HepG2 (cell line): Measurements from ENCODE around the gene PRSS48. TPM values are rescaled to one million over a fixed set of nuclear protein-coding genes. Genes with fewer than 3 reads are reported as not detected.
A peak's percentile ranks its signal among the peaks of the same experiment; 100 is the strongest.

Source experiments
- ATAC-seq: fragments of 200-7000 bp; cut with Tn5 transposase; 3 replicates; pipeline ENCODE4 v1.9.1; 2020; ENCODE audit warnings: mild to moderate bottlenecking, moderate library complexity
- BruUV-seq: library from RNA; stranded (reverse); fragments of 400-500 nt; replicated peaks from 2 replicates; lab custom pipeline; 2021; lab: Mats Ljungman, UMichigan
- CTCF ChIA-PET: fragments of 300-600 bp; formaldehyde crosslinking; extraction: SDS; loops from one replicate; lab custom pipeline; 2021; ENCODE audit warnings: low total read pairs, inconsistent platforms, low intra/inter-chr PET ratio; lab: Yijun Ruan, JAX
- POLR2A ChIA-PET: fragments of 350-600 bp; sonication (Branson Sonifier 250); formaldehyde crosslinking; loops from one replicate; lab custom pipeline; 2020; ENCODE audit warnings: antibody characterized with exemption, inconsistent platforms; lab: Yijun Ruan, JAX
- DNase-seq: peaks from one replicate; pipeline ENCODE4 v3.0.0-alpha.2; 2015; ENCODE audit warnings: low spot score
- FAIRE-seq: peaks from 3 replicates; lab custom pipeline; 2011; peaks lifted over from hg19 to GRCh38; lab: Jason Lieb, UNC
- H2AFZ ChIP-seq: one replicate; pipeline ENCODE4 v1.6.1; 2011; ENCODE audit warnings: low read length, inconsistent platforms
- H3K27ac ChIP-seq: fragments of 300-600 bp; 3 replicates; pipeline ENCODE4 v1.8.0; 2011; ENCODE audit warnings: mixed run types, mild to moderate bottlenecking, mixed read lengths, low read length, inconsistent platforms; ENCODE audit not compliant: insufficient read depth; ENCODE audit errors: extremely low read length
- H3K27me3 ChIP-seq, 2 experiments: fragments of 200-600 bp in 1 of 2; 2 replicates in 1 of 2; 3 replicates in 1 of 2; pipeline versions ENCODE4 v1.6.0 to v1.8.0; 2011; ENCODE audit warnings: low read length in 2 of 2, mild to moderate bottlenecking in 2 of 2, moderate library complexity in 2 of 2, inconsistent platforms in 1 of 2; ENCODE audit not compliant: insufficient read depth in 2 of 2, control insufficient read depth in 1 of 2
- H3K36me3 ChIP-seq, 2 experiments: fragments of 200-600 bp in 1 of 2; replicated peaks in 1 of 2; 2 replicates in 1 of 2; 3 replicates in 1 of 2; pipeline versions ENCODE4 v1.5.1 to v1.8.0; 2011; ENCODE audit warnings: low read length in 2 of 2, inconsistent platforms in 1 of 2; ENCODE audit not compliant: insufficient read depth in 2 of 2, control insufficient read depth in 1 of 2
- H3K4me1 ChIP-seq: 2 replicates; pipeline ENCODE4 v1.5.1; 2012; ENCODE audit warnings: low read length, inconsistent platforms; ENCODE audit not compliant: insufficient read depth
- H3K4me2 ChIP-seq: 2 replicates; pipeline ENCODE4 v1.6.0; 2011; ENCODE audit warnings: low read depth, low read length, inconsistent platforms
- H3K4me3 ChIP-seq, 3 experiments: fragments of 200-600 bp in 1 of 3; sonication (generic), shearing (Covaris generic) in 1 of 3; replicated peaks in 1 of 3; 2 replicates each; pipeline ENCODE4 v1.5.1; 2011 to 2016; ENCODE audit warnings: low read length in 3 of 3, inconsistent platforms in 2 of 3, low read depth in 2 of 3, mild to moderate bottlenecking in 2 of 3, control low read depth in 1 of 3, mixed read lengths in 1 of 3; ENCODE audit not compliant: insufficient read depth in 1 of 3
- H3K79me2 ChIP-seq: one replicate; pipeline ENCODE4 v1.6.1; 2011; ENCODE audit warnings: low read length, inconsistent platforms; ENCODE audit not compliant: insufficient read depth
- H3K9ac ChIP-seq: 2 replicates; pipeline ENCODE4 v1.6.0; 2011; ENCODE audit warnings: mild to moderate bottlenecking, low read depth, low read length, inconsistent platforms; ENCODE audit not compliant: insufficient read depth
- H3K9me3 ChIP-seq: 2 replicates; pipeline ENCODE4 v1.5.1; 2012; ENCODE audit warnings: mild to moderate bottlenecking, low read length
- H4K20me1 ChIP-seq: 2 replicates; pipeline ENCODE4 v1.6.0; 2011; ENCODE audit warnings: inconsistent platforms, mild to moderate bottlenecking, low read length, moderate library complexity; ENCODE audit not compliant: insufficient read depth
- CHD4 ChIP-seq: fragments of 200-600 bp; sonication (generic); IDR thresholded peaks from 2 replicates; pipeline ENCODE4 v1.7.0; 2017; ENCODE audit warnings: mild to moderate bottlenecking, low read length, borderline replicate concordance
- FOXK2 ChIP-seq: fragments of 450-650 bp; IDR thresholded peaks from 2 replicates; pipeline ENCODE4 v1.6.1; 2016
- HNRNPH1 ChIP-seq: fragments of 200-400 bp; formaldehyde crosslinking; optimal IDR thresholded peaks from 2 replicates; pipeline ENCODE3; 2017; ENCODE audit warnings: mild to moderate bottlenecking, low read depth, low read length
- KAT8 ChIP-seq: IDR thresholded peaks from 2 replicates; pipeline ENCODE4 v1.6.1; 2016; ENCODE audit warnings: missing genetic modification reagents, missing compliant biosample characterization
- NFATC3 ChIP-seq: sonication (generic); formaldehyde crosslinking; IDR thresholded peaks from 2 replicates; pipeline ENCODE4 v1.5.1; 2020; ENCODE audit warnings: mild to moderate bottlenecking, missing genetic modification reagents
- NFKB2 ChIP-seq: sonication (generic); formaldehyde crosslinking; IDR thresholded peaks from 2 replicates; pipeline ENCODE4 v1.4.0; 2020; ENCODE audit warnings: missing genetic modification reagents, borderline replicate concordance
- REL ChIP-seq: sonication (generic); formaldehyde crosslinking; conservative IDR thresholded peaks from 2 replicates; pipeline ENCODE4 v1.8.0; 2022; ENCODE audit warnings: mild to moderate bottlenecking, missing genetic modification reagents, moderate library complexity
- SSRP1 ChIP-seq: IDR thresholded peaks from 2 replicates; pipeline ENCODE4 v1.6.1; 2016; ENCODE audit warnings: control low read depth
- ZNF10 ChIP-seq: sonication (generic); formaldehyde crosslinking; IDR thresholded peaks from 2 replicates; pipeline ENCODE4 v1.4.0; 2020; ENCODE audit warnings: mild to moderate bottlenecking, low read depth, missing genetic modification reagents, borderline replicate concordance
- ZNF556 ChIP-seq: sonication (generic); formaldehyde crosslinking; IDR thresholded peaks from 2 replicates; pipeline ENCODE4 v1.4.0; 2020; ENCODE audit warnings: mild to moderate bottlenecking, missing genetic modification reagents, borderline replicate concordance
- ZNF766 ChIP-seq: sonication (generic); formaldehyde crosslinking; IDR thresholded peaks from 2 replicates; pipeline ENCODE4 v1.5.0; 2020; ENCODE audit warnings: missing genetic modification reagents, borderline replicate concordance
- WGBS: methylation state at CpG from one replicate; pipeline ENCODE4 v1.1.6; 2017; ENCODE audit warnings: low lambda C conversion rate; 5-methylcytosine and 5-hydroxymethylcytosine counted together
- in situ Hi-C: cut with HindIII; loops from 2 replicates; pipeline ENCODE4 v1.10.0; 2017; ENCODE audit warnings: low pct_unique_long_range_greater_than_20kb; ENCODE audit not compliant: extremely low pct_ligation_motif_present
- intact Hi-C: fragments of 100-400 bp; cut with micrococcal nuclease; formaldehyde crosslinking; loops from one replicate; pipeline ENCODE4 v1.10.0; 2022; ENCODE audit not compliant: unreplicated experiment
- polyA plus RNA-seq, 8 experiments: library from polyadenylated mRNA; depleted of rRNA in 3 of 8; stranded (reverse) in 7 of 8; unstranded in 1 of 8; fragments of >200 nt; fragmentation: Illumina TruSeq in 4 of 8; extraction: Trizol in 4 of 8; gene quantifications; 2 replicates each; pipeline versions ENCODE4 v1.2.1 to v1.2.3, GENCODE V29; 2011 to 2016; ENCODE audit warnings: low read depth in 4 of 8, missing spikeins in 1 of 8, mixed read lengths in 1 of 8; ENCODE audit not compliant: insufficient read depth in 1 of 8
- total RNA-seq, 5 experiments: library from RNA; depleted of rRNA; stranded (reverse); fragments of >200 nt; fragmentation: Illumina TruSeq; extraction: Trizol; gene quantifications; 2 replicates each; pipeline ENCODE4 v1.2.3, GENCODE V29; 2016; ENCODE audit warnings: low read depth in 1 of 5
- TF ChIP-seq, protein P1 (sequence below): IDR thresholded peaks from 2 replicates; pipeline ENCODE4 v1.6.1; 2012; ENCODE audit warnings: low read length, improper control_type of control experiment
- TF ChIP-seq, protein P2 (sequence below): sonication (generic); formaldehyde crosslinking; IDR thresholded peaks from 2 replicates; pipeline ENCODE4 v1.5.1; 2020; ENCODE audit warnings: mild to moderate bottlenecking, missing genetic modification reagents, borderline replicate concordance
- TF ChIP-seq, protein P3 (sequence below): sonication (generic); formaldehyde crosslinking; IDR thresholded peaks from 2 replicates; pipeline ENCODE4 v1.5.0; 2020; ENCODE audit warnings: mild to moderate bottlenecking, missing genetic modification reagents, borderline replicate concordance

Gene PRSS48
- total and polyA plus RNA-seq, 2 of the 13 experiments (the other 11 are each of a cell fraction or from before 2014, with no cell fraction given) = not detected

DNA sequence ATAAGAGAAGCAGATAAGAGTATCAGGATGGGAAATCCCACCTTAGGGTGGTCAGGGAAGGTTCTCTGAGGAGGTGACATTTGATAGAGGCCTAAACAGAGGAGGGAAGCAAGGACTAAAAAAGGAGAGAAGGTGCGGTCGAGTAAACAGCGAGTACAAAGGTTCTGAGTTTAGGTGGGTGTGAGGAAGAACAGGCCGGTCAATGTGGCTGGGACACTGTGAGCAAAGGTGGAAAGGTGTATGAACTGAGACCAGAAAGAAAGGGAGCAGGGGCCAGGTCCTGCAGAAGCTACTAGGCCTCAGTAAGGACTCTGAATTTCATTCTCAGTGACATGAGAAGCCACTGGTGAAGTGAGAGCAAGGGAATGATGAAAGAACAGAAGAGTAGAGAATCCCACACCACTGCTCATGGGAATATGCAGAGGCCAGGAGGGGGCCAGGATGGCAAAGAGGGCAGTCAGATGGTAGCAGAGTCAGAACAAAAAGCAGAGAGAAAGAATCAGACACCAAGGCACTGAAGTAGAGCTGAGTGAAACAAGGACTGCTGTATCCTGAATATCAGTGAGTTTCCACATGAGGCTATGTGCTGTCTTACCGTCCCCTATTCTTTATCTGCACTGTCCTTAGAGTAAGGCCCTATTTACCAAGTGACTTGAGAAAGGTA, 18.0 kb downstream of the PRSS48 start:
- Histone ChIP-seq H3K4me1 (peaks cover 46% of the 10 kb centered on the region), H3K9me3 (no peaks in the 10 kb centered on the region), H3K27ac (peak overlapping the region; percentile 27), H3K4me3 (no peak overlapping the region), H2AFZ (no peak overlapping the region), H3K27me3 (no peaks in the 10 kb centered on the region), H3K79me2 (peaks cover 89% of the 10 kb centered on the region), H4K20me1 (peaks cover 73% of the 10 kb centered on the region), H3K36me3 (peaks cover 7 to 14% of the 10 kb centered on the region in 2 experiments; a peak in 4 of 5 replicates), H3K4me2 (no peak overlapping the region), H3K9ac (no peak overlapping the region)
- BruUV-seq = no TSS peak
- FAIRE-seq = no peak
- intact Hi-C loops = no loop called here
- DNase-seq = no peak
- ATAC-seq = peak; percentile 22
- in situ Hi-C loops = no loop called here
- CTCF ChIA-PET = no interaction called here
- 96% methylated on average over 5 of the region's 5 CpGs for WGBS
- POLR2A ChIA-PET = no interaction called here
- TF ChIP-seq SSRP1 (CRISPR knock-in tag) = no peak
- no peak for TF ChIP-seq KAT8 (CRISPR knock-in tag)
- TF ChIP-seq, protein P1, sequence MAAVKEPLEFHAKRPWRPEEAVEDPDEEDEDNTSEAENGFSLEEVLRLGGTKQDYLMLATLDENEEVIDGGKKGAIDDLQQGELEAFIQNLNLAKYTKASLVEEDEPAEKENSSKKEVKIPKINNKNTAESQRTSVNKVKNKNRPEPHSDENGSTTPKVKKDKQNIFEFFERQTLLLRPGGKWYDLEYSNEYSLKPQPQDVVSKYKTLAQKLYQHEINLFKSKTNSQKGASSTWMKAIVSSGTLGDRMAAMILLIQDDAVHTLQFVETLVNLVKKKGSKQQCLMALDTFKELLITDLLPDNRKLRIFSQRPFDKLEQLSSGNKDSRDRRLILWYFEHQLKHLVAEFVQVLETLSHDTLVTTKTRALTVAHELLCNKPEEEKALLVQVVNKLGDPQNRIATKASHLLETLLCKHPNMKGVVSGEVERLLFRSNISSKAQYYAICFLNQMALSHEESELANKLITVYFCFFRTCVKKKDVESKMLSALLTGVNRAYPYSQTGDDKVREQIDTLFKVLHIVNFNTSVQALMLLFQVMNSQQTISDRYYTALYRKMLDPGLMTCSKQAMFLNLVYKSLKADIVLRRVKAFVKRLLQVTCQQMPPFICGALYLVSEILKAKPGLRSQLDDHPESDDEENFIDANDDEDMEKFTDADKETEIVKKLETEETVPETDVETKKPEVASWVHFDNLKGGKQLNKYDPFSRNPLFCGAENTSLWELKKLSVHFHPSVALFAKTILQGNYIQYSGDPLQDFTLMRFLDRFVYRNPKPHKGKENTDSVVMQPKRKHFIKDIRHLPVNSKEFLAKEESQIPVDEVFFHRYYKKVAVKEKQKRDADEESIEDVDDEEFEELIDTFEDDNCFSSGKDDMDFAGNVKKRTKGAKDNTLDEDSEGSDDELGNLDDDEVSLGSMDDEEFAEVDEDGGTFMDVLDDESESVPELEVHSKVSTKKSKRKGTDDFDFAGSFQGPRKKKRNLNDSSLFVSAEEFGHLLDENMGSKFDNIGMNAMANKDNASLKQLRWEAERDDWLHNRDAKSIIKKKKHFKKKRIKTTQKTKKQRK = no peak
- no peak for TF ChIP-seq REL
- TF ChIP-seq, protein P2, sequence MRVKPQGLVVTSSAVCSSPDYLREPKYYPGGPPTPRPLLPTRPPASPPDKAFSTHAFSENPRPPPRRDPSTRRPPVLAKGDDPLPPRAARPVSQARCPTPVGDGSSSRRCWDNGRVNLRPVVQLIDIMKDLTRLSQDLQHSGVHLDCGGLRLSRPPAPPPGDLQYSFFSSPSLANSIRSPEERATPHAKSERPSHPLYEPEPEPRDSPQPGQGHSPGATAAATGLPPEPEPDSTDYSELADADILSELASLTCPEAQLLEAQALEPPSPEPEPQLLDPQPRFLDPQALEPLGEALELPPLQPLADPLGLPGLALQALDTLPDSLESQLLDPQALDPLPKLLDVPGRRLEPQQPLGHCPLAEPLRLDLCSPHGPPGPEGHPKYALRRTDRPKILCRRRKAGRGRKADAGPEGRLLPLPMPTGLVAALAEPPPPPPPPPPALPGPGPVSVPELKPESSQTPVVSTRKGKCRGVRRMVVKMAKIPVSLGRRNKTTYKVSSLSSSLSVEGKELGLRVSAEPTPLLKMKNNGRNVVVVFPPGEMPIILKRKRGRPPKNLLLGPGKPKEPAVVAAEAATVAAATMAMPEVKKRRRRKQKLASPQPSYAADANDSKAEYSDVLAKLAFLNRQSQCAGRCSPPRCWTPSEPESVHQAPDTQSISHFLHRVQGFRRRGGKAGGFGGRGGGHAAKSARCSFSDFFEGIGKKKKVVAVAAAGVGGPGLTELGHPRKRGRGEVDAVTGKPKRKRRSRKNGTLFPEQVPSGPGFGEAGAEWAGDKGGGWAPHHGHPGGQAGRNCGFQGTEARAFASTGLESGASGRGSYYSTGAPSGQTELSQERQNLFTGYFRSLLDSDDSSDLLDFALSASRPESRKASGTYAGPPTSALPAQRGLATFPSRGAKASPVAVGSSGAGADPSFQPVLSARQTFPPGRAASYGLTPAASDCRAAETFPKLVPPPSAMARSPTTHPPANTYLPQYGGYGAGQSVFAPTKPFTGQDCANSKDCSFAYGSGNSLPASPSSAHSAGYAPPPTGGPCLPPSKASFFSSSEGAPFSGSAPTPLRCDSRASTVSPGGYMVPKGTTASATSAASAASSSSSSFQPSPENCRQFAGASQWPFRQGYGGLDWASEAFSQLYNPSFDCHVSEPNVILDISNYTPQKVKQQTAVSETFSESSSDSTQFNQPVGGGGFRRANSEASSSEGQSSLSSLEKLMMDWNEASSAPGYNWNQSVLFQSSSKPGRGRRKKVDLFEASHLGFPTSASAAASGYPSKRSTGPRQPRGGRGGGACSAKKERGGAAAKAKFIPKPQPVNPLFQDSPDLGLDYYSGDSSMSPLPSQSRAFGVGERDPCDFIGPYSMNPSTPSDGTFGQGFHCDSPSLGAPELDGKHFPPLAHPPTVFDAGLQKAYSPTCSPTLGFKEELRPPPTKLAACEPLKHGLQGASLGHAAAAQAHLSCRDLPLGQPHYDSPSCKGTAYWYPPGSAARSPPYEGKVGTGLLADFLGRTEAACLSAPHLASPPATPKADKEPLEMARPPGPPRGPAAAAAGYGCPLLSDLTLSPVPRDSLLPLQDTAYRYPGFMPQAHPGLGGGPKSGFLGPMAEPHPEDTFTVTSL (CRISPR knock-in tag) = no peak
- TF ChIP-seq, protein P3, sequence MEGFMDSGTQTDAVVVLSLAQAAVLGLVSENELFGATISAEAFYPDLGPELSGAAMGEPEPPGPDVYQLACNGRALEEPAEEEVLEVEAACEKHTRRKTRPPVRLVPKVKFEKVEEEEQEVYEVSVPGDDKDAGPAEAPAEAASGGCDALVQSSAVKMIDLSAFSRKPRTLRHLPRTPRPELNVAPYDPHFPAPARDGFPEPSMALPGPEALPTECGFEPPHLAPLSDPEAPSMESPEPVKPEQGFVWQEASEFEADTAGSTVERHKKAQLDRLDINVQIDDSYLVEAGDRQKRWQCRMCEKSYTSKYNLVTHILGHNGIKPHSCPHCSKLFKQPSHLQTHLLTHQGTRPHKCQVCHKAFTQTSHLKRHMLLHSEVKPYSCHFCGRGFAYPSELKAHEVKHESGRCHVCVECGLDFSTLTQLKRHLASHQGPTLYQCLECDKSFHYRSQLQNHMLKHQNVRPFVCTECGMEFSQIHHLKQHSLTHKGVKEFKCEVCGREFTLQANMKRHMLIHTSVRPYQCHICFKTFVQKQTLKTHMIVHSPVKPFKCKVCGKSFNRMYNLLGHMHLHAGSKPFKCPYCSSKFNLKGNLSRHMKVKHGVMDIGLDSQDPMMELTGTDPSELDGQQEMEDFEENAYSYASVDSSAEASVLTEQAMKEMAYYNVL (CRISPR knock-in tag) = no peak
- TF ChIP-seq ZNF10 (CRISPR knock-in tag) = no peak
- no peak for TF ChIP-seq ZNF556 (CRISPR knock-in tag)
- no peak for TF ChIP-seq HNRNPH1
- no peak for TF ChIP-seq CHD4
- no peak for TF ChIP-seq ZNF766 (CRISPR knock-in tag)
- TF ChIP-seq NFKB2 (CRISPR knock-in tag) = no peak
- TF ChIP-seq FOXK2 = no peak
- no peak for TF ChIP-seq NFATC3
